Cardiac muscle cell (in vitro differentiated cells and primary cell): ENCODE results near the gene ATP1B3. TPM values are rescaled to one million over a fixed set of nuclear protein-coding genes. Genes with fewer than 3 reads are reported as not detected.

Experiments
- DNase-seq, 2 donors: peaks; one replicate each; pipeline versions ENCODE4 v3.0.0 to v3.0.0-alpha.2; 2010 to 2017; ENCODE audit warnings: low read depth in 1 of 2, low spot score in 1 of 2
- H3K27ac ChIP-seq: fragments of 200-600 bp; sonication (generic); 2 replicates; pipeline ENCODE4 v1.5.1; 2016
- H3K27me3 ChIP-seq: fragments of 200-600 bp; sonication (generic); 2 replicates; pipeline ENCODE4 v1.6.0; 2016; ENCODE audit warnings: control low read depth
- H3K36me3 ChIP-seq: fragments of 200-600 bp; sonication (generic); 2 replicates; pipeline ENCODE4 v1.5.1; 2016; ENCODE audit warnings: control low read depth
- H3K4me1 ChIP-seq: fragments of 200-600 bp; sonication (generic); 2 replicates; pipeline ENCODE4 v1.8.1; 2017; ENCODE audit warnings: low read depth, mild to moderate bottlenecking, mixed run types
- H3K4me3 ChIP-seq: fragments of 200-600 bp; sonication (generic); 2 replicates; pipeline ENCODE4 v1.5.1; 2016; ENCODE audit warnings: mild to moderate bottlenecking
- H3K9me3 ChIP-seq: fragments of 200-600 bp; sonication (generic); 2 replicates; pipeline ENCODE4 v1.5.1; 2017; ENCODE audit warnings: low read depth, mild to moderate bottlenecking, control low read depth
- polyA plus RNA-seq: library from polyadenylated mRNA; unstranded; fragments of >200 nt; fragmentation: Nextera tagmentation; extraction: Ambion mirVana; gene quantifications from 2 replicates; pipeline ENCODE4 v1.2.1, GENCODE V29; 2016
- total RNA-seq: library from RNA; depleted of rRNA; stranded (reverse); fragments of >200 nt; gene quantifications from 2 replicates; pipeline ENCODE4 v1.2.3, GENCODE V29; 2016
- TF ChIP-seq, protein P1 (sequence below): IDR thresholded peaks from 2 replicates; pipeline ENCODE4 v1.5.1; 2012; ENCODE audit warnings: low read depth, mild to moderate bottlenecking, low read length

The ATP1B3 gene
- total and polyA plus RNA-seq, 2 experiments from 2014 or later, result 25.1 to 148 TPM

DNA sequence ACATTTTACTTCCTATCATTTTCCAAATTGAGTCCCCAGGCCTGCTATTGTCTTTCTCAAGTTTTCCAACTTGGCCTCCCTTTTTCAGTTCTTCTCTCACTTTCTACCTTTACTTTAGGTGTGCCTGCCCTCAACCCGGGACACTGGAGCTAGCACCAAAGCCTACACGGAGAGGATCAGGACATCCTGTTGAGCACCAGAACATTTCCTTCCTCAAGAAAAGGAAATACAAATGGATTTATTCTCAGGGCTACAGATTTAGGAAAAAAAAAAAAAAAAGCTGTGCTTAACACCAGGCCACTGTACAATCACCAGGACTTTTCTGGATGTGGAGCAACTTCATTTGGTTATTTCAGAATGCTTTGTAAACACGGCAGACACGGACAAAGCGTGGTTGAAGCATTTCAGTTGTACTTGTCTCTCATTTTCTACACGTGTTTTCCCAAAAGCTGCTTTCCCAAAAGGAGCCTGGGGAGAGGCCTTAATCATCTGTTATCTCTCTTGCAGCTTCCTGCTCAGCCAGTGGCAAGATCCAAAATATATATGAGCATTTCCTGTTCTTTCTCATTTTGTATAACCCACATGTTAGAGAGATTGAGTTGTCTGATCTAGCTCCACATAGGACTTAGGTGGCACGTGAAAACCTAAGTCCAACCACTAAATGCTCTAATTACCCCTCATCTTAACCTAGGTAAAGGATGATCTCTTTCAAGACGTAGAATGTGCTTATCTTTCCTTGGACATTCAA is 15.5 kb upstream of the ATP1B3 start:
- peak in 1 of 2 donors; percentile 89 for DNase-seq
- TF ChIP-seq, protein P1, sequence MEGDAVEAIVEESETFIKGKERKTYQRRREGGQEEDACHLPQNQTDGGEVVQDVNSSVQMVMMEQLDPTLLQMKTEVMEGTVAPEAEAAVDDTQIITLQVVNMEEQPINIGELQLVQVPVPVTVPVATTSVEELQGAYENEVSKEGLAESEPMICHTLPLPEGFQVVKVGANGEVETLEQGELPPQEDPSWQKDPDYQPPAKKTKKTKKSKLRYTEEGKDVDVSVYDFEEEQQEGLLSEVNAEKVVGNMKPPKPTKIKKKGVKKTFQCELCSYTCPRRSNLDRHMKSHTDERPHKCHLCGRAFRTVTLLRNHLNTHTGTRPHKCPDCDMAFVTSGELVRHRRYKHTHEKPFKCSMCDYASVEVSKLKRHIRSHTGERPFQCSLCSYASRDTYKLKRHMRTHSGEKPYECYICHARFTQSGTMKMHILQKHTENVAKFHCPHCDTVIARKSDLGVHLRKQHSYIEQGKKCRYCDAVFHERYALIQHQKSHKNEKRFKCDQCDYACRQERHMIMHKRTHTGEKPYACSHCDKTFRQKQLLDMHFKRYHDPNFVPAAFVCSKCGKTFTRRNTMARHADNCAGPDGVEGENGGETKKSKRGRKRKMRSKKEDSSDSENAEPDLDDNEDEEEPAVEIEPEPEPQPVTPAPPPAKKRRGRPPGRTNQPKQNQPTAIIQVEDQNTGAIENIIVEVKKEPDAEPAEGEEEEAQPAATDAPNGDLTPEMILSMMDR, result no peak
- Histone ChIP-seq H3K4me1 (no peaks in the 10 kb centered on the region), H3K36me3 (no peaks in the 10 kb centered on the region), H3K4me3 (no peak overlapping the region), H3K27me3 (no peaks in the 10 kb centered on the region), H3K9me3 (no peaks in the 10 kb centered on the region), H3K27ac (no peak overlapping the region)

DNA sequence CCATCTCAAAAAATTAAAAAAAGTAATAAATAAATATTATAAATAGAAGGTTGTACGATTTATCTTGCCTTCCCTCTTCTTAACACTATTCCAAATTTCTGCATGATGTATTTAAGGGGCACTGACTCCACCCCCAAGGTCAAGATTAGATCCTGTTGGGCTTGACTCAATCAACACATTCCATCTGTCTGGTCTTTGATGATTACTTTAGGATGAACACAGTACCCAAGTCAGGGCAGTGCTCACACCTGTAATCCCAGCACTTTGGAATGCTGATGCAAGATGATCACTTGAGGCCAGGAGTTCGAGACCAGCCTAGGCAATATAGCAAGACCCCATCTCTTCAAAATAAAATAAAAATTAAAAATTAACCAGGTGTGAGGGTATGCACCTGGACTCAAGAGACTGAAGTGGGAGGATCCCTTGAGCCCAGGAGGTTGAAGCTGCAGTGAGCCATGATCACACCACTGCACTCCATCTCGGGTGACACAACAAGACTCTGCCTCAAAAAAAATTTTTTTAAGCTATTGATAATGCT is 14.1 kb upstream of the ATP1B3 start:
- no peaks in the 10 kb centered on the region for H3K4me1 ChIP-seq
- no peak overlapping the region for H3K27ac ChIP-seq
- TF ChIP-seq, protein P1, result no peak
- H3K36me3 ChIP-seq, result no peaks in the 10 kb centered on the region
- DNase-seq, result no peak
- no peak overlapping the region for H3K4me3 ChIP-seq
- H3K9me3 ChIP-seq, result no peaks in the 10 kb centered on the region
- H3K27me3 ChIP-seq, result no peaks in the 10 kb centered on the region

DNA sequence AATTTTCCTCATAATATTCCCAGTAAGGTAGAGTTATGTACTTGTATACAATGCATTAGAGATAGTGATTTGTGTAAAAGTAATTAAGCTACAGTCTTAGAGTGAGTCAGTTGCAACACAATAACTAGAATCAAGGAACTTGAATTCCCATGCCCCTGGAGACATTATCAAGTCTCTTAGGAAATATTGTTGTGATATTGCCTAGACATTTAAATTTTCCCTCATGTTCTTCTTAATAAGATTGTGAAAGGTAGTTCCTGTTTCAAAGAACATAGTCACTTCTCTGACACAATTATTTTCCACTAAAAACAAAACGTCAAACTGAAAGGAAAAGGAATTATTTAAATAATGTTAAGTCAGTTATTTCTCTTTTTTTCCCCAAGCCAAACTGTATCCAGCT is 13.0 kb upstream of the ATP1B3 start:
- Histone ChIP-seq H3K36me3 (no peaks in the 10 kb centered on the region), H3K27me3 (no peaks in the 10 kb centered on the region), H3K9me3 (no peaks in the 10 kb centered on the region), H3K27ac (no peak overlapping the region), H3K4me1 (no peaks in the 10 kb centered on the region), H3K4me3 (no peak overlapping the region)
- peak in 1 of 2 donors; percentile 79 for DNase-seq
- TF ChIP-seq, protein P1, result no peak

DNA sequence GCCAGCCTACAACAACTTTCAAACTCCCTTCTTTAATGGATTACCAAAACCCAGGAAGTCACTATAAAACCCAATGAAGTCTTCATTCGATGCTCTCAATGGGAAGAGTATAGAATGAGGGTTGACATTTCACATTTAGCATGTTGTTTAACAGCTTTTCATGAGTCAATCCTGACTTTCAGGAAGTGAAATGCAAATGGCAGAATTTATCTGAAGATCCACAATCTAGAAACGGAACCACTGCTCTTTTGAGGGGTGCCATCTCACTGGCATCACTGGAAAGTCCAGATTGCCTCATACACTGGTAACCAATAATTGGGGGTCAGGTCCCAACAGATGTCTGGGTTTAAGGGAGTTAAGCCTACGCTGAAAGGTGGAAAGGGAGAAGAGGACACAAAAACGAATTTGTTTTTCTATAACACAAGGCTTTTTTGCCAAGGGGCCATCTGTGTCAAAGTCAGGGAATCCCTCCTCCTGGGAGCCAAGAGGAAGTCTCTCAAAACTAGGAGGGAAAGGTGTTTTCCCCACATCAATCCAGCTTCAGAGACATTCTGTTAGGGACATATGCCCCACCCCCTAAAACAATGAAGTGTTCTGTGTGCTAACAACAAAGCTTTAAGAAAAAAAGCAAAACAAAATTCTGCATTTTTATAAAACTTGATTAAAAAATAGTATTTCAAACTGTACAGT is 12.0 kb upstream of the ATP1B3 start:
- TF ChIP-seq, protein P1, result no peak
- Histone ChIP-seq H3K4me3 (no peak overlapping the region), H3K27ac (no peak overlapping the region), H3K27me3 (no peaks in the 10 kb centered on the region), H3K9me3 (no peaks in the 10 kb centered on the region), H3K4me1 (no peaks in the 10 kb centered on the region), H3K36me3 (no peaks in the 10 kb centered on the region)
- no peak for DNase-seq

DNA sequence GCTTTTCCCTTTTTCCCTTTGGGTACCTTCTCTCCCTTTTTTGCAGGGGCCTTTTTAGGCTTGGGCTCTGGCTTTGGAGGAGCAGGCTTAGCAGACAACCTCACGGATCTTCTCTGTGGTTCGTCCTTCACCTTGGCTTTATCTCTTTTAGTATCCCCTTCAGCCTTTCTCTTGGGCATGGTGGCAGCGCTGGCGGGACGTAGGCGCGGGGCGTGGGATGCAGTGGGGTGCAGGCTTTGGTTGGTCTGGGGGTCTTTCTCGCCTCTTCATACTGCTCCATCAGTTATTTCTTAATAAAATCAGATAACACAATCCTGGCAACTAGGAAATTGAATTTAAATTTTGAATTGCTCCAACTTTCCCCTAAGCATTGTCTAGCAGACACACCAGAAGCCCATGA is 11.3 kb upstream of the ATP1B3 start:
- H3K4me1 ChIP-seq, result no peaks in the 10 kb centered on the region
- H3K9me3 ChIP-seq, result no peaks in the 10 kb centered on the region
- no peak overlapping the region for H3K27ac ChIP-seq
- H3K27me3 ChIP-seq, result no peaks in the 10 kb centered on the region
- H3K4me3 ChIP-seq, result no peak overlapping the region
- TF ChIP-seq, protein P1, result no peak
- no peak for DNase-seq
- H3K36me3 ChIP-seq, result no peaks in the 10 kb centered on the region
